NCI-H187 (cell line): ENCODE data around the gene PRORP.
"Not testable (repeated sequence)": the region's sequence is repeated elsewhere in the genome, so short reads cannot be mapped to it uniquely, and the experiment has no call there.

Experiments
- DNase-seq, 2 experiments: peaks; one replicate each; lab custom pipeline; 2025; lab: John Stamatoyannopoulos, UW

PRORP gene

GRCh38 chr14:35121887-35122695 is at the start of gene PRORP, which contains the start of gene PPP2R3C:
Gene PRORP (plus strand): TSS chr14:35122552. CDS start chr14:35123246, 694 bp downstream.
Gene PPP2R3C (minus strand): TSS chr14:35121990. CDS start chr14:35121959, 31 bp downstream.
- peak; percentile 88 to 100 for DNase-seq

- no peak for DNase-seq
Measured at GRCh38 chr14:35073486-35073885, 48.9 kb upstream of the PRORP start.

- DNase-seq: no peak
Measured at GRCh38 chr14:35078082-35078481, 44.3 kb upstream of the PRORP start.

- no peak for DNase-seq
Measured at GRCh38 chr14:35079742-35080141, 42.6 kb upstream of the PRORP start.

- no peak for DNase-seq
Measured at GRCh38 chr14:35083530-35084150, 38.7 kb upstream of the PRORP start.

GRCh38 chr14:35085441-35085840 is 36.9 kb upstream of the PRORP start:
- no peak for DNase-seq

- DNase-seq: no peak
Measured at GRCh38 chr14:35088514-35088913, 33.8 kb upstream of the PRORP start.

GRCh38 chr14:35094645-35095044 is 27.7 kb upstream of the PRORP start:
- DNase-seq: not testable (repeated sequence)

GRCh38 chr14:35107866-35108265 is 14.5 kb upstream of the PRORP start:
- no peak for DNase-seq

- DNase-seq: no peak
Measured at GRCh38 chr14:35112641-35113040, 9.7 kb upstream of the PRORP start.

GRCh38 chr14:35113308-35113950 is 8.9 kb upstream of the PRORP start:
- no peak for DNase-seq

- DNase-seq: no peak
Measured at GRCh38 chr14:35114036-35114435, 8.3 kb upstream of the PRORP start.

GRCh38 chr14:35116242-35116641 is 6.1 kb upstream of the PRORP start:
- no peak for DNase-seq

- no peak for DNase-seq
Measured at GRCh38 chr14:35117112-35117511, 5.2 kb upstream of the PRORP start.

- DNase-seq: no peak
Measured at GRCh38 chr14:35121026-35121886, 1.1 kb upstream of the PRORP start.

GRCh38 chr14:35122696-35123387 is 490 bp downstream of the PRORP start:
- DNase-seq: peak in 1 of 2 experiments; percentile 66

- DNase-seq: no peak
Measured at GRCh38 chr14:35123388-35123703, 994 bp downstream of the PRORP start.

- DNase-seq: no peak
Measured at GRCh38 chr14:35124127-35124526, 1.8 kb downstream of the PRORP start.

- no peak for DNase-seq
Measured at GRCh38 chr14:35133542-35134328, 11.4 kb downstream of the PRORP start.

- no peak for DNase-seq
Measured at GRCh38 chr14:35134329-35135123, 12.2 kb downstream of the PRORP start.
